KMS-11 (cell line): Measurements from ENCODE around the gene FAM174A.

Source experiments
- H2AFZ ChIP-seq: fragments of 200-600 bp; sonication (generic); 2 replicates; pipeline ENCODE4 v1.6.1; 2016; ENCODE audit warnings: antibody characterized with exemption, mixed run types, low read depth
- H3K27ac ChIP-seq: fragments of 200-600 bp; sonication (generic); 2 replicates; pipeline ENCODE4 v1.6.1; 2016; ENCODE audit warnings: mild to moderate bottlenecking, mixed run types
- H3K27me3 ChIP-seq: fragments of 200-600 bp; sonication (generic); 2 replicates; pipeline ENCODE4 v1.6.1; 2017; ENCODE audit warnings: mild to moderate bottlenecking, low read depth, mixed run types, moderate library complexity; ENCODE audit not compliant: insufficient read depth
- H3K36me3 ChIP-seq: fragments of 200-600 bp; sonication (generic); 2 replicates; pipeline ENCODE4 v1.6.1; 2017; ENCODE audit warnings: mild to moderate bottlenecking, mixed run types; ENCODE audit not compliant: insufficient read depth
- H3K4me1 ChIP-seq: fragments of 200-600 bp; sonication (generic); 2 replicates; pipeline ENCODE4 v1.6.1; 2016; ENCODE audit warnings: mild to moderate bottlenecking, low read depth, mixed run types; ENCODE audit not compliant: poor library complexity, severe bottlenecking
- H3K4me2 ChIP-seq: fragments of 200-600 bp; sonication (generic); 2 replicates; pipeline ENCODE4 v1.7.0; 2016; ENCODE audit warnings: mild to moderate bottlenecking, mixed run types
- H3K4me3 ChIP-seq: fragments of 200-600 bp; sonication (generic); IDR thresholded peaks from 2 replicates; pipeline ENCODE4 v1.6.1; 2017; ENCODE audit warnings: low read depth, low read length, mixed read lengths; ENCODE audit not compliant: insufficient read depth
- H3K79me2 ChIP-seq: fragments of 200-600 bp; sonication (generic); 2 replicates; pipeline ENCODE4 v1.6.1; 2016; ENCODE audit warnings: low read depth, mixed run types; ENCODE audit not compliant: insufficient read depth
- H3K9ac ChIP-seq: fragments of 200-600 bp; sonication (generic); 2 replicates; pipeline ENCODE4 v1.6.1; 2016; ENCODE audit warnings: mild to moderate bottlenecking, mixed run types
- H4K20me1 ChIP-seq: fragments of 200-600 bp; sonication (generic); 2 replicates; pipeline ENCODE4 v1.6.1; 2016; ENCODE audit warnings: mild to moderate bottlenecking, mixed run types; ENCODE audit not compliant: insufficient read depth
- TF ChIP-seq, protein P1 (sequence below): fragments of 200-600 bp; sonication (generic); conservative IDR thresholded peaks from 2 replicates; pipeline ENCODE4 v1.6.1; 2017; ENCODE audit warnings: low read depth, mild to moderate bottlenecking, antibody characterized with exemption, low read length, moderate library complexity, mixed read lengths

The FAM174A gene

DNA sequence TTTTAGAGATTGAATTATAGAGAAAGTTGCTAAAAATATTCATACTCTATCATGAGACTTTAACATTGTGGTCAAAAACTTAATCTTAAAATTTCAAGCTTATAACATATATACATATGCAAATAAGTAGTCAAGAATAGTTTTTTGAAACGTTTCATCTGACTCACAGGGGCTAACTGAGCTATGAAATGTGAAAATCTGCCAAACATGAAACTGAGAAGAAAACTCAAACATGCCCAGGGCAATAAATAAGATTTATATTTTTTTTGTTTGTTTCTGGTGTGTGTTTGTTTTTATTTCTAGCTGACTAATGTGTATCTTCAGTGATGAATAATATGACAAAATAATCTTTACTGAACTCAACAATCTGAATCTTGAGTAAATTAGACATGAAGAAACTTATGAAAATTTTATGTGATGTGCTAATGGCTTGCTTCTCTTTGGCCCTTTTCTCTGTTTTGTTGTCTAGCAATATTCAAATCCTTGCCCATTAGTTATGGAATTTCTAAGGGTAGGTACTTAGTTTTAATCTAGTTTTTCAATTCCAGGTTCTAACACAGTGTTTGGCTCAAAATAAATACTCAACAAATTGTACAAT is 99.9 kb downstream of the FAM174A start:
- H3K4me2 ChIP-seq: no peak overlapping the region
- H2AFZ ChIP-seq: no peak overlapping the region
- H3K4me3 ChIP-seq: no peak overlapping the region
- TF ChIP-seq, protein P1, sequence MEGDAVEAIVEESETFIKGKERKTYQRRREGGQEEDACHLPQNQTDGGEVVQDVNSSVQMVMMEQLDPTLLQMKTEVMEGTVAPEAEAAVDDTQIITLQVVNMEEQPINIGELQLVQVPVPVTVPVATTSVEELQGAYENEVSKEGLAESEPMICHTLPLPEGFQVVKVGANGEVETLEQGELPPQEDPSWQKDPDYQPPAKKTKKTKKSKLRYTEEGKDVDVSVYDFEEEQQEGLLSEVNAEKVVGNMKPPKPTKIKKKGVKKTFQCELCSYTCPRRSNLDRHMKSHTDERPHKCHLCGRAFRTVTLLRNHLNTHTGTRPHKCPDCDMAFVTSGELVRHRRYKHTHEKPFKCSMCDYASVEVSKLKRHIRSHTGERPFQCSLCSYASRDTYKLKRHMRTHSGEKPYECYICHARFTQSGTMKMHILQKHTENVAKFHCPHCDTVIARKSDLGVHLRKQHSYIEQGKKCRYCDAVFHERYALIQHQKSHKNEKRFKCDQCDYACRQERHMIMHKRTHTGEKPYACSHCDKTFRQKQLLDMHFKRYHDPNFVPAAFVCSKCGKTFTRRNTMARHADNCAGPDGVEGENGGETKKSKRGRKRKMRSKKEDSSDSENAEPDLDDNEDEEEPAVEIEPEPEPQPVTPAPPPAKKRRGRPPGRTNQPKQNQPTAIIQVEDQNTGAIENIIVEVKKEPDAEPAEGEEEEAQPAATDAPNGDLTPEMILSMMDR: no peak
- no peak overlapping the region for H3K9ac ChIP-seq
- no peaks in the 10 kb centered on the region for H3K27me3 ChIP-seq
- H4K20me1 ChIP-seq: no peaks in the 10 kb centered on the region
- H3K4me1 ChIP-seq: no peaks in the 10 kb centered on the region
- no peaks in the 10 kb centered on the region for H3K36me3 ChIP-seq
- H3K79me2 ChIP-seq: no peaks in the 10 kb centered on the region
- H3K27ac ChIP-seq: no peak overlapping the region
